Measurements from ENCODE around the gene ATP1B1.

DNA sequence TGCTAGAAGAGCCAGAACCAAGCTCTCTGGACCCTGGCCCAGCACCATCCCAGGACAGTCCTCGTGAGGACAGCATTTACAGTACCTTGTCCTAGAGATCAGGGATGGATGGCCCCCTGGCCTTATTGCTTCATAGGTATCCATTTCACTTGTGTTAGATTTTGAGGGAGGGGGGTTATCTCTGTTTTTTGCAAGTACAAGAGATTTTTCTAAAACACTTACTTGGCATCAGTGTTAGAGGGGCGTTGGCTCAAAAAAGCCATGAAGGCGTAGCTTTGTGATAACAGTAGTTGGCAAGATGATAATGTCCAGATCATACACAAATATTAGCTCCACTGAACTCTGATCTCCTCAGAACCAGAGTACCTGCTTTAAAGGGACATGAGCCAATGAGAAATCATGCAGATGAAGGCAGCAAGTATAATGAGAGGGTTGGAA, 5.8 kb upstream of the ATP1B1 start:
- TF ChIP-seq, protein P1, sequence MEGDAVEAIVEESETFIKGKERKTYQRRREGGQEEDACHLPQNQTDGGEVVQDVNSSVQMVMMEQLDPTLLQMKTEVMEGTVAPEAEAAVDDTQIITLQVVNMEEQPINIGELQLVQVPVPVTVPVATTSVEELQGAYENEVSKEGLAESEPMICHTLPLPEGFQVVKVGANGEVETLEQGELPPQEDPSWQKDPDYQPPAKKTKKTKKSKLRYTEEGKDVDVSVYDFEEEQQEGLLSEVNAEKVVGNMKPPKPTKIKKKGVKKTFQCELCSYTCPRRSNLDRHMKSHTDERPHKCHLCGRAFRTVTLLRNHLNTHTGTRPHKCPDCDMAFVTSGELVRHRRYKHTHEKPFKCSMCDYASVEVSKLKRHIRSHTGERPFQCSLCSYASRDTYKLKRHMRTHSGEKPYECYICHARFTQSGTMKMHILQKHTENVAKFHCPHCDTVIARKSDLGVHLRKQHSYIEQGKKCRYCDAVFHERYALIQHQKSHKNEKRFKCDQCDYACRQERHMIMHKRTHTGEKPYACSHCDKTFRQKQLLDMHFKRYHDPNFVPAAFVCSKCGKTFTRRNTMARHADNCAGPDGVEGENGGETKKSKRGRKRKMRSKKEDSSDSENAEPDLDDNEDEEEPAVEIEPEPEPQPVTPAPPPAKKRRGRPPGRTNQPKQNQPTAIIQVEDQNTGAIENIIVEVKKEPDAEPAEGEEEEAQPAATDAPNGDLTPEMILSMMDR (tag by site-specific recombination; IDR thresholded peaks at IDR 0.05) = no peak
- no peak for TF ChIP-seq ZNF175 (tag by site-specific recombination; IDR thresholded peaks at IDR 0.05)
- TF ChIP-seq ZNF16 (tag by site-specific recombination; IDR thresholded peaks at IDR 0.05; ENCODE audit: low read depth) = no peak
- TF ChIP-seq, protein P2, sequence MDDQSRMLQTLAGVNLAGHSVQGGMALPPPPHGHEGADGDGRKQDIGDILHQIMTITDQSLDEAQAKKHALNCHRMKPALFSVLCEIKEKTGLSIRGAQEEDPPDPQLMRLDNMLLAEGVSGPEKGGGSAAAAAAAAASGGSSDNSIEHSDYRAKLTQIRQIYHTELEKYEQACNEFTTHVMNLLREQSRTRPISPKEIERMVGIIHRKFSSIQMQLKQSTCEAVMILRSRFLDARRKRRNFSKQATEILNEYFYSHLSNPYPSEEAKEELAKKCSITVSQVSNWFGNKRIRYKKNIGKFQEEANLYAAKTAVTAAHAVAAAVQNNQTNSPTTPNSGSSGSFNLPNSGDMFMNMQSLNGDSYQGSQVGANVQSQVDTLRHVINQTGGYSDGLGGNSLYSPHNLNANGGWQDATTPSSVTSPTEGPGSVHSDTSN (CRISPR knock-in tag; IDR thresholded peaks at IDR 0.05) = no peak
- no peak for TF ChIP-seq RBAK (tag by site-specific recombination; IDR thresholded peaks at IDR 0.05)
- TF ChIP-seq ZNF792 (tag by site-specific recombination; IDR thresholded peaks at IDR 0.05) = no peak
- TF ChIP-seq HOXA7 (CRISPR knock-in tag; IDR thresholded peaks at IDR 0.05; ENCODE audit: borderline replicate concordance) = no peak
- no peak for TF ChIP-seq ZNF37A (tag by site-specific recombination; IDR thresholded peaks at IDR 0.05)
- TF ChIP-seq ZNF140 (tag by site-specific recombination; IDR thresholded peaks at IDR 0.05) = no peak
- TF ChIP-seq, protein P3, sequence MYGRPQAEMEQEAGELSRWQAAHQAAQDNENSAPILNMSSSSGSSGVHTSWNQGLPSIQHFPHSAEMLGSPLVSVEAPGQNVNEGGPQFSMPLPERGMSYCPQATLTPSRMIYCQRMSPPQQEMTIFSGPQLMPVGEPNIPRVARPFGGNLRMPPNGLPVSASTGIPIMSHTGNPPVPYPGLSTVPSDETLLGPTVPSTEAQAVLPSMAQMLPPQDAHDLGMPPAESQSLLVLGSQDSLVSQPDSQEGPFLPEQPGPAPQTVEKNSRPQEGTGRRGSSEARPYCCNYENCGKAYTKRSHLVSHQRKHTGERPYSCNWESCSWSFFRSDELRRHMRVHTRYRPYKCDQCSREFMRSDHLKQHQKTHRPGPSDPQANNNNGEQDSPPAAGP (tag by site-specific recombination; IDR thresholded peaks at IDR 0.05) = no peak
- TF ChIP-seq, protein P4, sequence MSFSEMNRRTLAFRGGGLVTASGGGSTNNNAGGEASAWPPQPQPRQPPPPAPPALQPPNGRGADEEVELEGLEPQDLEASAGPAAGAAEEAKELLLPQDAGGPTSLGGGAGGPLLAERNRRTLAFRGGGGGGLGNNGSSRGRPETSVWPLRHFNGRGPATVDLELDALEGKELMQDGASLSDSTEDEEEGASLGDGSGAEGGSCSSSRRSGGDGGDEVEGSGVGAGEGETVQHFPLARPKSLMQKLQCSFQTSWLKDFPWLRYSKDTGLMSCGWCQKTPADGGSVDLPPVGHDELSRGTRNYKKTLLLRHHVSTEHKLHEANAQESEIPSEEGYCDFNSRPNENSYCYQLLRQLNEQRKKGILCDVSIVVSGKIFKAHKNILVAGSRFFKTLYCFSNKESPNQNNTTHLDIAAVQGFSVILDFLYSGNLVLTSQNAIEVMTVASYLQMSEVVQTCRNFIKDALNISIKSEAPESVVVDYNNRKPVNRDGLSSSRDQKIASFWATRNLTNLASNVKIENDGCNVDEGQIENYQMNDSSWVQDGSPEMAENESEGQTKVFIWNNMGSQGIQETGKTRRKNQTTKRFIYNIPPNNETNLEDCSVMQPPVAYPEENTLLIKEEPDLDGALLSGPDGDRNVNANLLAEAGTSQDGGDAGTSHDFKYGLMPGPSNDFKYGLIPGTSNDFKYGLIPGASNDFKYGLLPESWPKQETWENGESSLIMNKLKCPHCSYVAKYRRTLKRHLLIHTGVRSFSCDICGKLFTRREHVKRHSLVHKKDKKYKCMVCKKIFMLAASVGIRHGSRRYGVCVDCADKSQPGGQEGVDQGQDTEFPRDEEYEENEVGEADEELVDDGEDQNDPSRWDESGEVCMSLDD (tag by site-specific recombination; IDR thresholded peaks at IDR 0.05) = no peak
- no peak for TF ChIP-seq ZNF510 (tag by site-specific recombination; IDR thresholded peaks at IDR 0.05; ENCODE audit: insufficient replicate concordance)
- TF ChIP-seq, protein P5, sequence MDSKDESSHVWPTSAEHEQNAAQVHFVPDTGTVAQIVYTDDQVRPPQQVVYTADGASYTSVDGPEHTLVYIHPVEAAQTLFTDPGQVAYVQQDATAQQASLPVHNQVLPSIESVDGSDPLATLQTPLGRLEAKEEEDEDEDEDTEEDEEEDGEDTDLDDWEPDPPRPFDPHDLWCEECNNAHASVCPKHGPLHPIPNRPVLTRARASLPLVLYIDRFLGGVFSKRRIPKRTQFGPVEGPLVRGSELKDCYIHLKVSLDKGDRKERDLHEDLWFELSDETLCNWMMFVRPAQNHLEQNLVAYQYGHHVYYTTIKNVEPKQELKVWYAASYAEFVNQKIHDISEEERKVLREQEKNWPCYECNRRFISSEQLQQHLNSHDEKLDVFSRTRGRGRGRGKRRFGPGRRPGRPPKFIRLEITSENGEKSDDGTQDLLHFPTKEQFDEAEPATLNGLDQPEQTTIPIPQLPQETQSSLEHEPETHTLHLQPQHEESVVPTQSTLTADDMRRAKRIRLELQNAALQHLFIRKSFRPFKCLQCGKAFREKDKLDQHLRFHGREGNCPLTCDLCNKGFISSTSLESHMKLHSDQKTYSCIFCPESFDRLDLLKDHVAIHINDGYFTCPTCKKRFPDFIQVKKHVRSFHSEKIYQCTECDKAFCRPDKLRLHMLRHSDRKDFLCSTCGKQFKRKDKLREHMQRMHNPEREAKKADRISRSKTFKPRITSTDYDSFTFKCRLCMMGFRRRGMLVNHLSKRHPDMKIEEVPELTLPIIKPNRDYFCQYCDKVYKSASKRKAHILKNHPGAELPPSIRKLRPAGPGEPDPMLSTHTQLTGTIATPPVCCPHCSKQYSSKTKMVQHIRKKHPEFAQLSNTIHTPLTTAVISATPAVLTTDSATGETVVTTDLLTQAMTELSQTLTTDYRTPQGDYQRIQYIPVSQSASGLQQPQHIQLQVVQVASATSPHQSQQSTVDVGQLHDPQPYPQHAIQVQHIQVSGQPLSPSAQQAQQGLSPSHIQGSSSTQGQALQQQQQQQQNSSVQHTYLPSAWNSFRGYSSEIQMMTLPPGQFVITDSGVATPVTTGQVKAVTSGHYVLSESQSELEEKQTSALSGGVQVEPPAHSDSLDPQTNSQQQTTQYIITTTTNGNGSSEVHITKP (tag by site-specific recombination; IDR thresholded peaks at IDR 0.05) = no peak
- no peak for TF ChIP-seq ZBTB7A (tag by site-specific recombination; IDR thresholded peaks at IDR 0.05; ENCODE audit: low read depth)
